Jurkat, Clone E6-1 (cell line): ENCODE data around the gene KRTAP10-4. TPM values are rescaled to one million over a fixed set of nuclear protein-coding genes. Genes with fewer than 3 reads are reported as not detected.
"Not testable (repeated sequence)": the region's sequence is repeated elsewhere in the genome, so short reads cannot be mapped to it uniquely, and the experiment has no call there.

ENCODE experiments used
- DNase-seq: peaks from one replicate; pipeline ENCODE4 v3.0.0-alpha.2; 2011; ENCODE audit warnings: low read depth, low spot score
- H3K4me3 ChIP-seq: 2 replicates; pipeline ENCODE4 v1.5.1; 2011; ENCODE audit warnings: mild to moderate bottlenecking, low read length, control low read depth, moderate library complexity
- polyA plus RNA-seq: library from polyadenylated mRNA; unstranded; fragments of >200 nt; gene quantifications from one replicate; pipeline ENCODE4 v1.2.1, GENCODE V29; 2012; ENCODE audit warnings: missing spikeins; ENCODE audit not compliant: insufficient read length, insufficient read depth

The KRTAP10-4 gene
- polyA plus RNA-seq, result not detected

GRCh38 chr21:44573630-44574456 is at the start of gene KRTAP10-4:
Gene KRTAP10-4 (plus strand): TSS chr21:44573729. CDS start chr21:44573759, 30 bp downstream.
- not testable (repeated sequence) for H3K4me3 ChIP-seq, DNase-seq

GRCh38 chr21:44524414-44525371 is 48.8 kb upstream of the KRTAP10-4 start:
- no peak for DNase-seq
- H3K4me3 ChIP-seq, result no peak overlapping the region

- no peak for DNase-seq
These were observed 48.0 kb upstream of the KRTAP10-4 start for GRCh38 chr21:44525391-44526095.

GRCh38 chr21:44526096-44526997 is 47.2 kb upstream of the KRTAP10-4 start:
- no peak for DNase-seq
- H3K4me3 ChIP-seq, result no peak overlapping the region

More at GRCh38 chr21:44525391-44526095, 48.0 kb upstream of the KRTAP10-4 start:
- H3K4me3 ChIP-seq, result no peak overlapping the region

- no peak for DNase-seq
- no peak overlapping the region for H3K4me3 ChIP-seq
These were observed 46.2 kb upstream of the KRTAP10-4 start for GRCh38 chr21:44527156-44527982.

GRCh38 chr21:44527983-44528633 is 45.4 kb upstream of the KRTAP10-4 start:
- H3K4me3 ChIP-seq, result no peak overlapping the region

GRCh38 chr21:44528634-44528995 is 44.9 kb upstream of the KRTAP10-4 start:
- no peak for DNase-seq
- no peak overlapping the region for H3K4me3 ChIP-seq

More at GRCh38 chr21:44527983-44528633, 45.4 kb upstream of the KRTAP10-4 start:
- no peak for DNase-seq

- no peak overlapping the region for H3K4me3 ChIP-seq
- DNase-seq, result no peak
These were observed 44.5 kb upstream of the KRTAP10-4 start for GRCh38 chr21:44529011-44529421.

- H3K4me3 ChIP-seq, result no peak overlapping the region
- no peak for DNase-seq
These were observed 43.9 kb upstream of the KRTAP10-4 start for GRCh38 chr21:44529503-44530125.

- no peak for DNase-seq
These were observed 43.2 kb upstream of the KRTAP10-4 start for GRCh38 chr21:44530221-44530902.

GRCh38 chr21:44530903-44531605 is 42.5 kb upstream of the KRTAP10-4 start:
- H3K4me3 ChIP-seq, result no peak overlapping the region
- DNase-seq, result no peak

More at GRCh38 chr21:44530221-44530902, 43.2 kb upstream of the KRTAP10-4 start:
- H3K4me3 ChIP-seq, result no peak overlapping the region

GRCh38 chr21:44531606-44532564 is 41.6 kb upstream of the KRTAP10-4 start:
- DNase-seq, result no peak
- H3K4me3 ChIP-seq, result no peak overlapping the region

GRCh38 chr21:44532712-44533111 is 40.8 kb upstream of the KRTAP10-4 start:
- H3K4me3 ChIP-seq, result no peak overlapping the region
- DNase-seq, result no peak
